HG03571 (cell line): ENCODE results near the gene MANF.

Experiments
- ATAC-seq: cut with Tn5 transposase; IDR thresholded peaks from one replicate; pipeline ENCODE4 v1.9.1; 2021; ENCODE audit not compliant: unreplicated experiment

Gene MANF

DNA sequence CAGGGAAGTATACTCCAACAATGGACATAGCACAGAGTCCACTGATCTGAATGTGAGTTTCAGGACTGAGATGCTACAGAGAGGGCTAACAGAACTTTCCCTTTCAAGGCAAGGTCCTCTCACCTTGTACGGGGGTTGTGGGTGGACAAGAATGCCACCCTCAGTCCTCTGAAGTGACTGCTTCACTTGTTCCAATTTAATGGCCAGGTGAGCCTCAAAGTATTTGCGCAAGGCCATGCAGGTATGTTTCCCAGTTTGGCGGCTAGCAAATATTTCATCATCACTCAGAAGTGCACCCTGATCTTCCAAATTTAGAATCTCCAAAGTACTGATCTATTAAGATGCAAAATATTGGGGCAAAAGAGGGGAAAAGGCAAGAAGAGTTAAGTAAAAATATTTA, 44.0 kb downstream of the MANF start:
- ATAC-seq: no peak

DNA sequence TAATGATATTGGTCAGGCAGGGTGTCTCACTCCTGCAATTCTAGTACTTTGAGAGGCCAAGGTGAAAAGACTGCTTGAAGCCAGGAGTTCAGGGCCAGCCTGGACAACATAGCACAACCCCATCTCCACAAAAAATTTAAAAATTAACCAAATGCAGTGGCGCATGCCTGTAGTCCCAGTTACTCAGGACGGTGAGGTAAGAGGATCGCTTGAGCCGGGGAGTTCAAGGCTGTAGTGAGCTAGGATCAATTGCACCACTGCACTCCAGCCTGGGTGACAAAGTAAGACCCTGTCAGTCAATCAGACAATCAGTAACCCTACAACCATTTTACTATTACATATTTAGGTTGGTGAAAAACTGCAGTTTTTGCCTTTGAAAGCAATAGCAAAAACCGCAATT, 49.0 kb downstream of the MANF start:
- ATAC-seq: no peak

DNA sequence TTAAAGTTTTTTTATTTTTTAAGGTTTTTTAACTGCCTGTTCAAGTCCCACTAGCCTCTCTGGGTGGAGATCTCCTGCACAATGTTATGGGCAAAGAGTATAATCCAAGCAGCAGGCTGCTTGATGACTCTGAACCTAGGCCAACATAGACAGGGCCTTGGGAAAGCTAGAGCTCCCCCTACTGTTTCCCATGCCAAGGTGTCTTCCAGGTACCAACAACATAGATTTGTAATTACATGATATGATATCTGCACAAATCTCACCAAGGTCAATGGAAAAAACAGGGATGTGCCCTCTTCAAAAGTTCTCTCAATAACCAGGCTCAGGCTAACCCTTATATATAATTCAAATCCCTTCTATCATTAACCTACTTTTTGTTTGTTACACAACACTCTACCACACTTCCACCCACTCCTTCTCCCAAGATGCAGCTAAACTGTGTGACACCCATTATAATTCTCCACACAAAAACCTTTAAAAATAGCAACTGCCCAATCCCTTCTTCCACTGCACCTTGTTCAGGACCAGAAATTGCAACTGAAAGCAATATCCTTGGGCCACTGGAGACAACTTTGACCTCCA, 49.7 kb downstream of the MANF start:
- ATAC-seq: no peak

DNA sequence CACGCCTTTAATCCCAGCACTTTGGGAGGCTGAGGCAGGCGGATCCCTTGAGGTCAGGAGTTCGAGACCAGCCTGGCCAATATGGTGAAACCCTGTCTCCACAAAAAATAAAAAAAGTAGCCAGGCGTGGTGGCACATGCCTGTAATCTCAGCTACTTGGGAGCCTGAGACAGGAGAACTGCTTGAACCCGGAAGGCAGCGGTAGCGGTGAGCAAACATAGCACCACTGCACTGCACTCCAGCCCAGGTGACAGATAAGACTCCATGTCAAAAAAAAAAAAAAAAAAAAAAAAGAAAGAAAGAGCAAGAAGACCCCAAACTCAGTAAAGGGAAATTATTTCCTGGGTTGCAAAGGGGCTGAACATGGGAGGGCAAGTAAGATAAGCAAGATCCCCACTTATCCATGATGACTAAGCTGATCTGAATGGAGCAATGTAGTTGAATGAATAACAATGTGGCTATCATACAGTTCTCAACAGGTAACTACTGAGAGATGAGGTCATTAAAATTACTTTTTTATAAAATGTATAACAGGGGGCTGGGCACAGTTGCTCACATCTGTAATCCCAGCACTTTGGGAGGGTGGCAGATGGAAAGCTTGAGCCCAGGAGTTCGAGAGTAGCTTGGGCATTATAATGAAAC, 52.0 kb downstream of the MANF start:
- no peak for ATAC-seq
